Amniotic epithelial cell (primary cell): ENCODE data around the gene STIM1.

Source experiments
- DNase-seq: peaks from one replicate; pipeline ENCODE4 v3.0.0-alpha.2; 2010; ENCODE audit warnings: low read depth

Gene STIM1

GRCh38 chr11:4068962-4069361, 213.5 kb downstream of the STIM1 start:
- no peak for DNase-seq

GRCh38 chr11:4071325-4071724, 215.9 kb downstream of the STIM1 start:
- DNase-seq: no peak

GRCh38 chr11:4071914-4072313, 216.4 kb downstream of the STIM1 start:
- DNase-seq: no peak

- peak; percentile 69 for DNase-seq
Observed at GRCh38 chr11:4072668-4073285, 217.3 kb downstream of the STIM1 start.

- peak; percentile 78 for DNase-seq
Observed at GRCh38 chr11:4074266-4074665, 218.8 kb downstream of the STIM1 start.

GRCh38 chr11:4076774-4077173, 221.3 kb downstream of the STIM1 start:
- no peak for DNase-seq

- no peak for DNase-seq
Observed at GRCh38 chr11:4083198-4083597, 227.7 kb downstream of the STIM1 start.

- DNase-seq: no peak
Observed at GRCh38 chr11:4084406-4085125, 229.1 kb downstream of the STIM1 start.

GRCh38 chr11:4085575-4085974, 230.1 kb downstream of the STIM1 start:
- no peak for DNase-seq

GRCh38 chr11:4086575-4087353, 231.3 kb downstream of the STIM1 start:
- peak; percentile 33 for DNase-seq

- DNase-seq: peak; percentile 34
Observed at GRCh38 chr11:4087551-4087950, 232.1 kb downstream of the STIM1 start.

GRCh38 chr11:4090258-4090657, 234.8 kb downstream of the STIM1 start:
- no peak for DNase-seq

GRCh38 chr11:4092026-4092425, 236.6 kb downstream of the STIM1 start:
- no peak for DNase-seq

GRCh38 chr11:4093519-4094347, 238.3 kb downstream of the STIM1 start:
- peak; percentile 7 for DNase-seq

- peak; percentile 96 for DNase-seq
Observed at GRCh38 chr11:4094348-4095291, 239.2 kb downstream of the STIM1 start, which contains the start of gene RRM1. Gene RRM1 (plus strand): TSS chr11:4094799. CDS start chr11:4095013, 214 bp downstream.

GRCh38 chr11:4095509-4096230, 240.2 kb downstream of the STIM1 start:
- DNase-seq: peak; percentile 84

- DNase-seq: no peak
Observed at GRCh38 chr11:4098026-4098621, 242.7 kb downstream of the STIM1 start.

GRCh38 chr11:4102711-4103110, 247.2 kb downstream of the STIM1 start:
- DNase-seq: no peak

GRCh38 chr11:4103269-4103668, 247.8 kb downstream of the STIM1 start:
- peak; percentile 77 for DNase-seq

GRCh38 chr11:4105916-4106315, 250.5 kb downstream of the STIM1 start:
- DNase-seq: no peak
